OCI-LY1 (cell line): Measurements from ENCODE around the gene PNLDC1.
"Not testable (repeated sequence)": the region's sequence is repeated elsewhere in the genome, so short reads cannot be mapped to it uniquely, and the experiment has no call there.

ENCODE experiments used
- H2AFZ ChIP-seq: fragments of 200-600 bp; sonication (generic), shearing (Covaris generic); 2 replicates; pipeline ENCODE4 v1.6.0; 2014; ENCODE audit warnings: antibody characterized with exemption, mild to moderate bottlenecking, low read length
- H3F3A ChIP-seq: fragments of 200-600 bp; sonication (generic), shearing (Covaris generic); 2 replicates; pipeline ENCODE4 v1.6.0; 2014; ENCODE audit warnings: mild to moderate bottlenecking, antibody characterized with exemption, low read length, moderate library complexity; ENCODE audit not compliant: insufficient read depth
- H3K27ac ChIP-seq: fragments of 200-600 bp; sonication (generic); 2 replicates; pipeline ENCODE4 v1.5.1; 2014; ENCODE audit warnings: low read length, mixed run types, mild to moderate bottlenecking, low read depth; ENCODE audit not compliant: poor library complexity, severe bottlenecking
- H3K27me3 ChIP-seq: fragments of 200-600 bp; sonication (generic); 2 replicates; pipeline ENCODE4 v1.6.0; 2014; ENCODE audit warnings: antibody characterized with exemption, mild to moderate bottlenecking, low read length, moderate library complexity; ENCODE audit not compliant: insufficient read depth
- H3K36me3 ChIP-seq: fragments of 200-600 bp; sonication (generic); 2 replicates; pipeline ENCODE4 v1.6.1; 2014; ENCODE audit warnings: mild to moderate bottlenecking, antibody characterized with exemption, low read length, moderate library complexity, mixed read lengths; ENCODE audit not compliant: insufficient read depth
- H3K4me1 ChIP-seq: fragments of 200-600 bp; sonication (generic); 2 replicates; pipeline ENCODE4 v1.5.1; 2014; ENCODE audit warnings: mild to moderate bottlenecking, low read length, moderate library complexity; ENCODE audit not compliant: insufficient read depth, severe bottlenecking
- H3K4me2 ChIP-seq: fragments of 200-600 bp; sonication (generic), shearing (Covaris generic); 2 replicates; pipeline ENCODE4 v1.6.1; 2014; ENCODE audit warnings: low read length
- H3K4me3 ChIP-seq: fragments of 200-600 bp; sonication (generic); 2 replicates; pipeline ENCODE4 v1.5.1; 2014; ENCODE audit warnings: low read length, low read depth, mild to moderate bottlenecking, mixed read lengths; ENCODE audit not compliant: poor library complexity, severe bottlenecking
- H3K79me2 ChIP-seq: fragments of 200-600 bp; shearing (Covaris generic); 2 replicates; pipeline ENCODE4 v1.6.1; 2016; ENCODE audit warnings: mixed run types, low read length, mixed read lengths; ENCODE audit not compliant: insufficient read depth
- H3K9ac ChIP-seq: fragments of 200-600 bp; sonication (generic), shearing (Covaris generic); 2 replicates; pipeline ENCODE4 v1.6.1; 2014; ENCODE audit warnings: mild to moderate bottlenecking, low read length, mixed read lengths
- H3K9me2 ChIP-seq: fragments of 200-600 bp; sonication (generic), shearing (Covaris generic); 2 replicates; pipeline ENCODE4 v1.6.1; 2014; ENCODE audit warnings: low read depth, mild to moderate bottlenecking, low read length, mixed read lengths
- H3K9me3 ChIP-seq: fragments of 200-600 bp; shearing (Covaris generic); 2 replicates; pipeline ENCODE4 v1.6.1; 2014; ENCODE audit warnings: low read length, mixed read lengths
- H4K20me1 ChIP-seq: fragments of 200-600 bp; sonication (generic), shearing (Covaris generic); 2 replicates; pipeline ENCODE4 v1.6.0; 2016; ENCODE audit warnings: mild to moderate bottlenecking, low read length; ENCODE audit not compliant: insufficient read depth
- CTCF ChIP-seq: fragments of 200-600 bp; sonication (generic), shearing (Covaris generic); IDR thresholded peaks from 2 replicates; pipeline ENCODE4 v1.5.1; 2017; ENCODE audit warnings: mild to moderate bottlenecking, antibody characterized with exemption, low read length, moderate library complexity, mixed read lengths
- EZH2 ChIP-seq: fragments of 200-600 bp; sonication (generic), shearing (Covaris generic); IDR thresholded peaks from 2 replicates; pipeline ENCODE4 v1.8.0; 2017; ENCODE audit warnings: borderline replicate concordance, mixed run types, mild to moderate bottlenecking, antibody characterized with exemption, low read length, moderate library complexity, mixed read lengths

PNLDC1 gene

DNA sequence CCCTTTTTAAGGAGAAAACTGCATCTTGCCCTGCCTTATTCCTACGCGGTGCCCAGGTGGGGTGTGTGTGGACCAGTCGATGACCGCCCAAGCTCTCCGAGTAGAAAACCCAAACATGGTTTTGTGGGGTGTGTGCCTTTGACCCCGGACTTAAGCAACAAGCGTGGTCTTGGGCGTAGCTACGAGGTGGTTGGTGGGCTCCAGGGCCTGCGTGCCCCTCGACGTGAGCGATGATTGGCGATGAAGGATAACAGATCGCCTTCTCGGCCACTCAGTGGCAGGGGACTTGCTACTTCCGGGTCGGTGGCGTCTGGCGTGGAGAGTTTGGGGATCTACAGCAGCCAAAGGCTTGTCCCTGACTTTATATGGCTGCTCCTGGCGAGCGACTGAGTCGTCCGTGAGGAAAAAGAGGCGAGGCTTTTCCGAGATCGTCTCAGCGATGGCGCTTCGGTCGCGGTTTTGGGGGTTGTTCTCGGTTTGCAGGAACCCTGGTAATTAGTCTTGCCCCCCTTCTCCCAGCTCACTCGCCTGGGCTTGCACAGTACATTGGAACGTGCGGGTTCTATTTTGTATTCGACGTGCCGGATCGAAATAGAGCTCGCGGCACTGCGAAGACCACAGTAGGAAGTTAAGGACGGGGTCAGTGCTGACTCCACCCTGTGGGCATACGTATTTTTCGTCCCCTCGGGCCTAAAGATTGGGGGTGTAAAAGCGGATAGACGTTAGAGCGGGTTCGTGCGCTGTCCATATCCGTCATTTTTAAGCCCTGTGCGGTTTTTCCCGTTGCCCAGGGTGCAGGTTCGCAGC is 9.7 kb upstream of the PNLDC1 start, which contains the start of gene MRPL18:
Gene MRPL18, plus strand, starts transcription at position 319 of the 807 bp plus-strand sequence. Its CDS starts 121 bp downstream, at position 440.
- no peaks in the 10 kb centered on the region for H4K20me1 ChIP-seq
- no peaks in the 10 kb centered on the region for H3F3A ChIP-seq
- H3K4me3 ChIP-seq, result peak within 1 kb of the TSS; percentile 73
- H3K36me3 ChIP-seq, result peaks cover 61% of the 10 kb centered on the region
- peaks cover 59% of the 10 kb centered on the region for H3K79me2 ChIP-seq
- peak within 1 kb of the TSS; percentile 85 for H3K9ac ChIP-seq
- H3K9me3 ChIP-seq, result no peaks in the 10 kb centered on the region
- H2AFZ ChIP-seq, result no peak within 1 kb of the TSS
- H3K27ac ChIP-seq, result peak within 1 kb of the TSS; percentile 77
- TF ChIP-seq EZH2, result no peak
- no peak for TF ChIP-seq CTCF
- H3K9me2 ChIP-seq, result no peaks in the 10 kb centered on the region
- peak within 1 kb of the TSS; percentile 89 for H3K4me2 ChIP-seq
- H3K27me3 ChIP-seq, result no peaks in the 10 kb centered on the region
- peaks cover 29% of the 10 kb centered on the region for H3K4me1 ChIP-seq

- Histone ChIP-seq H2AFZ (no peak overlapping the region), H3F3A (no peaks in the 10 kb centered on the region), H3K27me3 (no peaks in the 10 kb centered on the region), H3K27ac (peak overlapping the region; percentile 77), H3K4me2 (peak overlapping the region; percentile 89), H4K20me1 (no peaks in the 10 kb centered on the region), H3K79me2 (peaks cover 54% of the 10 kb centered on the region), H3K4me1 (peaks cover 29% of the 10 kb centered on the region), H3K9me2 (no peaks in the 10 kb centered on the region), H3K4me3 (peak overlapping the region; percentile 73), H3K36me3 (peaks cover 54% of the 10 kb centered on the region), H3K9ac (peak overlapping the region; percentile 85), H3K9me3 (no peaks in the 10 kb centered on the region)
- TF ChIP-seq EZH2, result no peak
- TF ChIP-seq CTCF, result no peak
These were observed 9.0 kb upstream of the PNLDC1 start for GRCh38 chr6:159790956-159791598.

DNA sequence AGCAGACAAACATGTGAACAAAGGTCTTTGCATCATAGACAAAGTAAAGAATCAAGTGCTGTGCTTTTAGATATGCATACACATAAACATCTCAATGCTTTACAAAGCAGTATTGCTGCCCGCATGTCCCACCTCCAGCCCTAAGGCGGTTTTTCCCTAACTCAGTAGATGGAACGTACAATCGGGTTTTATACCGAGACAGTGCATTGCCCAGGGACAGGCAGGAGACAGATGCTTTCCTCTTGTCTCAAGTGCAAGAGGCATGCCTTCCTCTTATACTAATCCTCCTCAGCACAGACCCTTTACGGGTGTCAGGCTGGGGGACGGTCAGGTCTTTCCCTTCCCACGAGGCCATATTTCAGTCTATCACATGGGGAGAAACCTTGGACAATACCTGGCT is 5.1 kb upstream of the PNLDC1 start:
- H4K20me1 ChIP-seq, H3K9me2 ChIP-seq, H3K4me3 ChIP-seq, H2AFZ ChIP-seq, H3K27me3 ChIP-seq, H3F3A ChIP-seq, H3K9ac ChIP-seq, H3K27ac ChIP-seq, H3K9me3 ChIP-seq, H3K4me2 ChIP-seq: not testable (repeated sequence)
- Histone ChIP-seq H3K36me3 (peaks cover 62% of the 10 kb centered on the region), H3K79me2 (peaks cover 22% of the 10 kb centered on the region), H3K4me1 (peaks cover 17% of the 10 kb centered on the region)
